GM18517 (cell line): ENCODE measurements around the gene MMP28.
"Not testable (repeated sequence)": the region's sequence is repeated elsewhere in the genome, so short reads cannot be mapped to it uniquely, and the experiment has no call there.

Source experiments
- ATAC-seq: cut with Tn5 transposase; IDR thresholded peaks from one replicate; pipeline ENCODE4 v1.9.1; 2021; ENCODE audit warnings: mild to moderate bottlenecking, moderate library complexity; ENCODE audit not compliant: unreplicated experiment

The MMP28 gene

GRCh38 chr17:35766903-35767510, 28.4 kb downstream of the MMP28 start:
- ATAC-seq: no peak

GRCh38 chr17:35766489-35766877, 29.0 kb downstream of the MMP28 start:
- no peak for ATAC-seq

GRCh38 chr17:35765756-35766488, 29.5 kb downstream of the MMP28 start:
- no peak for ATAC-seq

GRCh38 chr17:35765086-35765710, 30.2 kb downstream of the MMP28 start:
- ATAC-seq: no peak

- ATAC-seq: peak; percentile 73
Observed at GRCh38 chr17:35764123-35764991, 31.1 kb downstream of the MMP28 start.

- ATAC-seq: peak; percentile 17
Observed at GRCh38 chr17:35763767-35764122, 31.7 kb downstream of the MMP28 start.

GRCh38 chr17:35761601-35762000, 33.8 kb downstream of the MMP28 start:
- no peak for ATAC-seq

- ATAC-seq: no peak
Observed at GRCh38 chr17:35760587-35760986, 34.9 kb downstream of the MMP28 start, which contains the start of gene C17orf50. TSS of gene C17orf50 (plus strand) at chr17:35760887. CDS start at chr17:35760942, 55 bp downstream.

- no peak for ATAC-seq
Observed at GRCh38 chr17:35757243-35757642, 38.2 kb downstream of the MMP28 start.

- ATAC-seq: no peak
Observed at GRCh38 chr17:35752945-35753764, 42.3 kb downstream of the MMP28 start, which contains the start of gene GAS2L2. TSS of gene GAS2L2 (minus strand) at chr17:35753239. CDS start at chr17:35752850, 389 bp downstream.

- no peak for ATAC-seq
Observed at GRCh38 chr17:35752471-35752870, 43.0 kb downstream of the MMP28 start.

- ATAC-seq: not testable (repeated sequence)
Observed at GRCh38 chr17:35751541-35751940, 43.9 kb downstream of the MMP28 start.

GRCh38 chr17:35750526-35751395, 44.7 kb downstream of the MMP28 start:
- ATAC-seq: no peak

GRCh38 chr17:35749560-35750412, 45.7 kb downstream of the MMP28 start:
- no peak for ATAC-seq

GRCh38 chr17:35748979-35749378, 46.5 kb downstream of the MMP28 start:
- ATAC-seq: no peak

- ATAC-seq: no peak
Observed at GRCh38 chr17:35748341-35748841, 47.0 kb downstream of the MMP28 start.

- no peak for ATAC-seq
Observed at GRCh38 chr17:35747540-35748017, 47.9 kb downstream of the MMP28 start.

GRCh38 chr17:35745749-35746320, 49.6 kb downstream of the MMP28 start:
- no peak for ATAC-seq
